HG03442 (cell line): ENCODE results near the gene SPDYE11.
A peak's percentile ranks its signal among the peaks of the same experiment; 100 is the strongest.
"Not testable (repeated sequence)": the region's sequence is repeated elsewhere in the genome, so short reads cannot be mapped to it uniquely, and the experiment has no call there.

Experiments used
- ATAC-seq: cut with Tn5 transposase; IDR thresholded peaks from one replicate; pipeline ENCODE4 v1.9.1; 2021; ENCODE audit warnings: mild to moderate bottlenecking, moderate library complexity; ENCODE audit not compliant: unreplicated experiment

Gene SPDYE11, protein sequence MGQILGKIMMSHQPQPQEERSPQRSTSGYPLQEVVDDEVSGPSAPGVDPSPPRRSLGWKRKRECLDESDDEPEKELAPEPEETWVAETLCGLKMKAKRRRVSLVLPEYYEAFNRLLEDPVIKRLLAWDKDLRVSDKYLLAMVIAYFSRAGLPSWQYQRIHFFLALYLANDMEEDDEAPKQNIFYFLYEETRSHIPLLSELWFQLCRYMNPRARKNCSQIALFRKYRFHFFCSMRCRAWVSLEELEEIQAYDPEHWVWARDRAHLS

DNA sequence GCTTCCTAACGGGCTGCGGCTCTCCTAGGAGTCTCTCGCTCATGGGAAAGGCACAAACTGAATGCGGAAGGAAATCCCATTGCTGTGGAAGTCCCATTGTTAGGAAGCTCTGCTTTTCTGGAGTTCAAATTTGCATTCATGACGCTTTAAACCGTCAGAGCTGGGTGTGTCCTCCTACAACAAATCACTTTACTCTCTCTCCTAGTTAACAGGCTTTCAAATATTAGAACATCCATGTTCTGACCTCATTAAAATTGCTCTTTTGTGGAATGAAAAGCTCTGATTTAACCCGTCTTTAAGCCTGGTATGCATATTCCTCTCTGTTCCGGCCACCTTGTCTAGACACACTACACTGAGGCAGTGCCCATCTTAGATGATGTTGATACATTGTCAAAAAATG is at the start of gene SPDYE11:
SPDYE11 (minus strand) TSS at position 101 of the 400 bp plus-strand sequence. CDS start 1,800 bp downstream, outside the sequence.
- ATAC-seq: not testable (repeated sequence)

DNA sequence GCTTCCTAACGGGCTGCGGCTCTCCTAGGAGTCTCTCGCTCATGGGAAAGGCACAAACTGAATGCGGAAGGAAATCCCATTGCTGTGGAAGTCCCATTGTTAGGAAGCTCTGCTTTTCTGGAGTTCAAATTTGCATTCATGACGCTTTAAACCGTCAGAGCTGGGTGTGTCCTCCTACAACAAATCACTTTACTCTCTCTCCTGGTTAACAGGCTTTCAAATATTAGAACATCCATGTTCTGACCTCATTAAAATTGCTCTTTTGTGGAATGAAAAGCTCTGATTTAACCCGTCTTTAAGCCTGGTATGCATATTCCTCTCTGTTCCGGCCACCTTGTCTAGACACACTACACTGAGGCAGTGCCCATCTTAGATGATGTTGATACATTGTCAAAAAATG is 28.2 kb upstream of the SPDYE11 start, which contains the start of gene SPDYE9:
SPDYE9 (minus strand) TSS at position 101 of the 400 bp plus-strand sequence. CDS start 1,800 bp downstream, outside the sequence.
- ATAC-seq: not testable (repeated sequence)

DNA sequence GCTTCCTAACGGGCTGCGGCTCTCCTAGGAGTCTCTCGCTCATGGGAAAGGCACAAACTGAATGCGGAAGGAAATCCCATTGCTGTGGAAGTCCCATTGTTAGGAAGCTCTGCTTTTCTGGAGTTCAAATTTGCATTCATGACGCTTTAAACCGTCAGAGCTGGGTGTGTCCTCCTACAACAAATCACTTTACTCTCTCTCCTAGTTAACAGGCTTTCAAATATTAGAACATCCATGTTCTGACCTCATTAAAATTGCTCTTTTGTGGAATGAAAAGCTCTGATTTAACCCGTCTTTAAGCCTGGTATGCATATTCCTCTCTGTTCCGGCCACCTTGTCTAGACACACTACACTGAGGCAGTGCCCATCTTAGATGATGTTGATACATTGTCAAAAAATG is 28.0 kb downstream of the SPDYE11 start, which contains the start of gene SPDYE8:
SPDYE8 (minus strand) TSS at position 101 of the 400 bp plus-strand sequence. CDS start 1,800 bp downstream, outside the sequence.
- ATAC-seq: not testable (repeated sequence)

DNA sequence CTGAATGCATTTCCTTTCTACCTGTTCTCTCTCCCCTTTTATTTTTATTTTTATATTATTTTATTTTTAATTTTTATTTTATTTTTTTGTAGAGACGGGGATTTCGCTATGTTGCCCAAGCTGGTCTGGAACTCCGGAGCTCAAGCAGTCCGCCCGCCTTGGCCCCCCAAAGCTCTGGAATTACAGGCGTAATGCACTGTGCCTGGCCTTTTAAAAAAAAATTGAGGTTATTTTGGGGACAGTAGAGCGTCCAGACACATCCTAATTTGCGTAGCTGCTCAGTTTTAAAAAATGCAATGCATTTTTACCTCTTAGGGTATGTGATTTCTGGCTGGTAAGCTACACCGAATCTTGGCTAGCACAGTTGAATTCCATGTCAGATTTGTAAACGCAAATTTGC is 51.2 kb downstream of the SPDYE11 start:
- ATAC-seq: not testable (repeated sequence)

DNA sequence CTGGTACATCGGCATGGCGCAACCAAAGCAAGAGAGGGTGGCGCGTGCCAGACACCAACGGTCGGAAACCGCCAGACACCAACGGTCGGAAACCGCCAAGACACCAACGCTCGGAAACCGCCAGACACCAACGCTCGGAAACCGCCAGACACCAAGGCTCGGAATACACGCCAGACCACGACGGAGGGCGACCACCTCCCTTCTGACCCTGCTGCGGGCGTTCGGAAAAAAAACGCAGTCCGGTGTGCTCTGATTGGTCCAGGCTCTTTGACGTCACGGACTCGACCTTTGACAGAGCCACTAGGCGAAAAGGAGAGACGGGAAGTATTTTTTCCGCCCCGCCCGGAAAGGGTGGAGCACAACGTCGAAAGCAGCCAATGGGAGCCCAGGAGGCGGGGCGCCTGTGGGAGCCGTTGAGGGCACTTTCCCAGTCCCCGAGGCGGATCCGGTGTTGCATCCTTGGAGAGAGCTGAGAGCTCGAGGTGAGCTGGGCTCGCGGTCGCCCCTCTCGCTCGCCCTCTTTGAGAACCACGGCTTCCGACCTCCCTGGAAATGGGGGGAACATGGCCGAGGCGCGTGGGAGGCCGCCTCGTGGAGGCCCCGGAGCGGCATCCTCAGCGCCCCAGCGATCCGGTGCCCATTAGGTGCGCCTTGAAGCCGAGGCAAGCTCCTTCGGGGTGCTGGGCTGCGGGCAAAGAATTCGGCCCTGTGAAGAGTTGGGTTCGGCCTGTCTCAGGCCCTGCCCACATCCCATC is 51.8 kb downstream of the SPDYE11 start:
- ATAC-seq: peak; percentile 74

DNA sequence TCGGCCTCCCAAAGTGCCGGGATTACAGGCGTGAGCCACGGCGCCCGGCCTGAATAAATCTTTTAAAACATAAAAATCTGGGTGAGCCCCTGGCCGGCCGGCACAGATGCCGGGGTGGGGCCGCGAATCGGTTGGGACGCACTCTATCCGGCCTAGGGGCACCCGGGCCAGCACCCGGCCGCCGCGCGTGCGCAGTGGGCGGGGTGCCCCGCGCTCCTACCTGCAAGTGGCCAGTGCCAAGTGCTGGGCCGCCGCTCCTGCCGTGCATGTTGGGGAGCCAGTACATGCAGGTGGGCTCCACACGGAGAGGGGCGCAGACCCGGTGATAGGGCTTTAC is 52.4 kb downstream of the SPDYE11 start:
- peak; percentile 74 for ATAC-seq

DNA sequence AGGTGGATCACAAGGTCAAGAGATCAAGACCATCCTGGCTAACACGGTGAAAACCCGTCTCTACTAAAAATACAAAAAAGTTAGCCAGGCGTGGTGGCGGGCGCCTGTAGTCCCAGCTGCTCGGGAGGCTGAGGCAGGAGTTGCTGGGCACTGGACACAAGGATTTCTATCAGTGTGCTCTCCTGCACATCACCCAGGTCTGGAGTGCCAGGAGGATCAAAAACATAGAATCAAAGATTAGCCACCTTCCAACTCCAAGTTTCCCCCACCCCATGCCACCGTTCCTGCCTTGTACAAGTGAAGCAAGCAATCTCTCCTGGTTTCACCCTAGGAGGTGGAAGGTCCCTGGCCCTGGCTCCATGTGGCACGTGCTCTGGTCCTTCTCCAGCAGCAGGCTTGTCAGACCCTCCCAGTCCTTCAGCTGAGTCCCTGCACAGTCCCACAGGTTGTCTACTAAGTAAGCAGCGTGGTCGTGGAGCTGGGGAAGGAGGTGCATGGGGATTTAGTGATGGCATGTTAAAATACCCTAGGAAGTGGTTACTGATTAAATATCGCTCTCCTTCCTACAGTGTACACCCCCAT is 59.7 kb downstream of the SPDYE11 start:
- ATAC-seq: not testable (repeated sequence)
